Uterus (tissue), 4 donors: ENCODE measurements around the gene PROC. TPM values are rescaled to one million over a fixed set of nuclear protein-coding genes. Genes with fewer than 3 reads are reported as not detected.

Source experiments
- DNase-seq, 2 donors: peaks; one replicate each; pipeline ENCODE4 v3.0.0-alpha.2; 2019 to 2020
- H3K27ac ChIP-seq, 2 donors: fragments of 200-600 bp; sonication (generic); 1 replicate in 1 of 2; 2 replicates in 1 of 2; pipeline ENCODE4 v1.5.1; 2016 to 2018
- H3K27me3 ChIP-seq, 2 donors: fragments of 200-600 bp; sonication (generic); one replicate each; pipeline ENCODE4 v1.5.1; 2018 to 2019; ENCODE audit warnings: control low read depth in 1 of 2
- H3K36me3 ChIP-seq, 2 donors: fragments of 200-600 bp; sonication (generic); one replicate each; pipeline ENCODE4 v1.5.1; 2019; ENCODE audit warnings: control low read depth in 1 of 2
- H3K4me1 ChIP-seq, 2 donors: fragments of 200-600 bp; sonication (generic); one replicate each; pipeline ENCODE4 v1.5.1; 2018 to 2019; ENCODE audit warnings: control low read depth in 1 of 2
- H3K4me3 ChIP-seq, 2 donors: fragments of 200-600 bp; sonication (generic); 1 replicate in 1 of 2; 2 replicates in 1 of 2; pipeline ENCODE4 v1.5.1; 2018 to 2019; ENCODE audit warnings: mild to moderate bottlenecking in 1 of 2
- H3K9me3 ChIP-seq, 2 donors: fragments of 200-600 bp; sonication (generic); one replicate each; pipeline ENCODE4 v1.5.1; 2019; ENCODE audit warnings: control low read depth in 1 of 2
- CTCF ChIP-seq, 4 experiments: fragments of 200-600 bp in 2 of 4; fragments of 450-650 bp in 2 of 4; sonication (generic) in 2 of 4; IDR thresholded peaks; one replicate each; pipeline ENCODE4 v1.5.1; 2016 to 2019; ENCODE audit warnings: antibody characterized with exemption in 4 of 4, mild to moderate bottlenecking in 2 of 4, moderate library complexity in 1 of 4
- POLR2A ChIP-seq, 2 donors: fragments of 450-650 bp; IDR thresholded peaks; one replicate each; pipeline ENCODE4 v1.6.1; 2016; ENCODE audit warnings: antibody characterized with exemption in 2 of 2, mild to moderate bottlenecking in 1 of 2, moderate library complexity in 1 of 2
- intact Hi-C: fragments of 100-400 bp; cut with DNase I; formaldehyde crosslinking; loops from one replicate; pipeline ENCODE4 v1.15.1; 2023; ENCODE audit warnings: low total_unique reads
- total RNA-seq, 4 donors: library from RNA; depleted of rRNA in 3 of 4; stranded (reverse); fragments of >200 nt in 3 of 4; gene quantifications; one replicate each; pipeline versions ENCODE4 v1.1.0 to v1.2.4, GENCODE V29; 2014 to 2023
- donor health status: DM: yes; HTN: yes; CAD: no.

The PROC gene
- total RNA-seq, 4 donors from 2014 or later = 0.21 TPM; not detected in 3

DNA sequence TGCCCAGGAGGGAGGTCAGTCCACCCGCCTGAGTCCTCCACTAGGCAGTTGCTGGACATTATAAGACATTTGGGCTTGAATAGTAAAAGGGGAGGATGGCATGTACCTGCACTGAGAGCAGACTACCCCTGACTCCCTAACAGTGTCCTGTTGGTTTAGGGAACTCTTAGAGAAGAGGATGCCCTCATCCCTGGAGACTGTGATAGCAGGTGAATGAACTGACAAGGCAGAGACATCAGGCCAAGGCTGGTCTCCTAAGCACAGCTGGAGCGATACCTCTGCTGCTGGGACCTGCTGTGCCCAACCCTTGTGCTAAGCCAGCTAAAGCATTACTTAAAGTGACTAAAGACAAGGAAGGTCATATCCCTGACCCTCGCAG, 34.8 kb downstream of the PROC start:
- TF ChIP-seq POLR2A (IDR thresholded peaks at IDR 0.05) (no peak), CTCF (IDR thresholded peaks at IDR 0.05) (no peak)
- Histone ChIP-seq H3K27ac (no peak overlapping the region), H3K4me1 (no peaks in the 10 kb centered on the region), H3K4me3 (no peak overlapping the region), H3K27me3 (no peaks in the 10 kb centered on the region), H3K9me3 (no peaks in the 10 kb centered on the region), H3K36me3 (no peaks in the 10 kb centered on the region)
- intact Hi-C loops = no loop called here
- no peak for DNase-seq

GRCh38 chr2:127453392-127454171, 35.4 kb downstream of the PROC start:
- H3K36me3 ChIP-seq = no peaks in the 10 kb centered on the region
- no peak overlapping the region for H3K4me3 ChIP-seq
- H3K27me3 ChIP-seq = no peaks in the 10 kb centered on the region
- no peak for DNase-seq
- intact Hi-C loops = no loop called here
- TF ChIP-seq POLR2A (IDR thresholded peaks at IDR 0.05) = no peak
- TF ChIP-seq CTCF (IDR thresholded peaks at IDR 0.05) = no peak
- H3K9me3 ChIP-seq = no peaks in the 10 kb centered on the region
- no peaks in the 10 kb centered on the region for H3K4me1 ChIP-seq
- no peak overlapping the region for H3K27ac ChIP-seq

DNA sequence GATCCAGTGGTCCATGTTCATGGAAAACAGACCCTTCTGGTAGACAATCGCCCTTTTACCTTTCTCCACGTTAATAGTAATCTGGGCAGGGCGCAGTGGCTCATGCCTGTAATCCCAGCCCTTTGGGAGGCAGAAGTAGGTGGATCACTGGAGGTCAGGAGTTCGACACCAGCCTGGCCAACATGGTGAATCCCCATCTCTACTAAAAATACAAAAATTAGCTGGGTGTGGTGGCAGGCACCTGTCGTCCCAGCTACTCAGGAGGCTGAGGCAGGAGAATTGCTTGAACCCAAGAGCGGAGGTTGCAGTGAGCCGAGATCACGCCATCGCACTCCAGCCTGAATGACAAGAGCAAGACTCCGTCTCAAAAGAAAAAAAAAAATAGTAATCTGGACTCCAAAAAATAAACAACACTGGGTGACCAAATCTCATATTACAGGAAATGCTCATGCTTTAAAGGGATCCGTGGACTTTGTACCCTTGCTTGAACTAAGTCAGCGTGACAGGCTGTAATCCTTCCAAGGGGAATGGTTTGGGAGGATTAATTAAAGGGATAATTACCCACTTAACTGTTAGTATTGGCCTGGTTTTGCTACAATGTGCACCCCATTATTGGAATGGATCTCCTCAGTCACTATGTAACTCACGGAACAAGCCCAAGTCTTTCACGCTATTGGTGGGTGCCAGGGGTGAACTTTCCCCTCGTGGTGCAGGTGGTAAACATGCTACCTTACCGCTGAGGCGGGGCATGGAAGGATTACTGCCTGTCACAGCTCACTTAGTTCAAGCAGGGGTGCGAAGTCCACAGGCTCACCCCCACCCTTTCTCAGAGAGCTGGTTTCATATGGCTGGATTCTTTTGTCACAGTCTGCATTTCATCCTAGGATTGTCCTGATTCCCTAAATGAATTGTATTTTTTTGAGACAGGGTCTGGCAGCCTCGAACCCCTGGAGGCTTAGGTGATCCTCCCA, 36.7 kb downstream of the PROC start:
- DNase-seq = no peak
- TF ChIP-seq CTCF (IDR thresholded peaks at IDR 0.05) = no peak
- TF ChIP-seq POLR2A (IDR thresholded peaks at IDR 0.05) = no peak
- Histone ChIP-seq H3K27me3 (no peaks in the 10 kb centered on the region), H3K4me1 (no peaks in the 10 kb centered on the region), H3K9me3 (no peaks in the 10 kb centered on the region), H3K4me3 (no peak overlapping the region), H3K36me3 (no peaks in the 10 kb centered on the region), H3K27ac (no peak overlapping the region)
- intact Hi-C loops = no loop called here

DNA sequence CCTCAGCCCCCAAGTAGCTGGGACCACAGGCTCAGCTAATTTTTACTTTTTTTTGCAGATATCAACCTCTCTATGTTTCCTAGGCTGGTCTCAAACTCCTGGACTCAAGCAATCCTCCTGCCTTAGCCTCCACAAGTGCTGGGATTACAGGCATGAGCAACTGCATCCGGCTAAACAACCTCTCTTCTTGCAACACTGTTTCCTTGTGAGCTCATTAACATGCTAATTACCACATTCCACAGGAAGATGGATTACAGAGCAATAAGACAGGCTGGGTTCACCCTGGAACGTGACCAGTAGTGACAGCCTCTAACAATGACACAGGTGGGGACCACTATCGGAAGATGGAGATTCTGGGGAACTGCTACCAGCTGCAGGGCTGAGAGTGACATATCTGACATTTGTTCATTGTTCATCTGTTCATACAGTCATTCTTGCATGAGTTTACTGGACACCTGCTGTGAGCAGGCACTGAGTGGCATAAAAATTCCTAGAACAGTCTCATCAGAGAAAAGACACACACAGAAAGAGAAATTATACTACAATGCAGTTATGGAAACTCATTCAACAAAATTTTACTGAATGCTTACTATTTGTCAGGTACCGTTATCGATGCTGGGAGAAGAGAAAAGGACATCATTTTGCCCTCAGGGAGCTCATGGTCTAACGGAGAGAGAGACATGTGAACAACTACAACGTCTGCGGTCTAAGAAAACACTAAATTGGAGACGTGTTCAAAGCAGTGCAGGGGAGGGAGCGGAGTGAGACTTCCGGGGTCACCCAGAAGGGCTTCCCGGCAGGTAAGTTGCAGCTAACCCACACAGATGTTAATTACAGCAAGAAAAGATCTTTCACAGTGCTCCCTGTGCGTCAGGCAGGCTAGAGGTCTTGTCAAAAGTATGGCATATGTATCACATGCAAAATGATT, 37.6 kb downstream of the PROC start:
- TF ChIP-seq POLR2A (IDR thresholded peaks at IDR 0.05) = no peak
- Histone ChIP-seq H3K27me3 (no peaks in the 10 kb centered on the region), H3K36me3 (no peaks in the 10 kb centered on the region), H3K27ac (no peak overlapping the region), H3K4me1 (no peaks in the 10 kb centered on the region), H3K4me3 (no peak overlapping the region), H3K9me3 (no peaks in the 10 kb centered on the region)
- intact Hi-C loops = no loop called here
- no peak for DNase-seq

DNA sequence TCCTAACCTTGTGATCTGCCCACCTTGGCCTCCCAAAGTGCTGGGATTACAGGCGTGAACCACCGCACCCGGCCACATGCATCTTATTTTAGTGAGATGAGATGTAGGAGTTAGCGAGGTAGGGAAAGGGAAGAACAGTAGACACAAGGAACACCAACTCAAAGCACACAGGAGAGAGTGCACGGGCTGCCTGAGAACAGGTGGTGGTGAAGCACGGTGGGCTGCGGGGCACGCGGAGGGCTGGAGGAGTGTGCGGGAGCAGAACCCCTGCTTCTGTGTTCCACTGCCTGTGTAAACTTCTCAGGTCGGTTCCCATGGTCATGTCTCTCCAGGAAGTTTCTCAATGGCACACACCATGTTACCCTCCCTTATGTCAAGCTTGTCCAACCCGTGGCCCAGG, 38.7 kb downstream of the PROC start:
- H3K27me3 ChIP-seq = no peaks in the 10 kb centered on the region
- no peaks in the 10 kb centered on the region for H3K4me1 ChIP-seq
- intact Hi-C loops = no loop called here
- DNase-seq = no peak
- H3K4me3 ChIP-seq = no peak overlapping the region
- no peaks in the 10 kb centered on the region for H3K9me3 ChIP-seq
- no peak overlapping the region for H3K27ac ChIP-seq
- H3K36me3 ChIP-seq = no peaks in the 10 kb centered on the region
- TF ChIP-seq POLR2A (IDR thresholded peaks at IDR 0.05) = no peak
- TF ChIP-seq CTCF (IDR thresholded peaks at IDR 0.05) = no peak
